OCI-LY1 (cell line): ENCODE measurements around the gene B3GALT2.

Experiments
- H2AFZ ChIP-seq: fragments of 200-600 bp; sonication (generic), shearing (Covaris generic); 2 replicates; pipeline ENCODE4 v1.6.0; 2014; ENCODE audit warnings: antibody characterized with exemption, mild to moderate bottlenecking, low read length
- H3F3A ChIP-seq: fragments of 200-600 bp; sonication (generic), shearing (Covaris generic); 2 replicates; pipeline ENCODE4 v1.6.0; 2014; ENCODE audit warnings: mild to moderate bottlenecking, antibody characterized with exemption, low read length, moderate library complexity; ENCODE audit not compliant: insufficient read depth
- H3K27ac ChIP-seq: fragments of 200-600 bp; sonication (generic); 2 replicates; pipeline ENCODE4 v1.5.1; 2014; ENCODE audit warnings: low read length, mixed run types, mild to moderate bottlenecking, low read depth; ENCODE audit not compliant: poor library complexity, severe bottlenecking
- H3K27me3 ChIP-seq: fragments of 200-600 bp; sonication (generic); 2 replicates; pipeline ENCODE4 v1.6.0; 2014; ENCODE audit warnings: antibody characterized with exemption, mild to moderate bottlenecking, low read length, moderate library complexity; ENCODE audit not compliant: insufficient read depth
- H3K36me3 ChIP-seq: fragments of 200-600 bp; sonication (generic); 2 replicates; pipeline ENCODE4 v1.6.1; 2014; ENCODE audit warnings: mild to moderate bottlenecking, antibody characterized with exemption, low read length, moderate library complexity, mixed read lengths; ENCODE audit not compliant: insufficient read depth
- H3K4me1 ChIP-seq: fragments of 200-600 bp; sonication (generic); 2 replicates; pipeline ENCODE4 v1.5.1; 2014; ENCODE audit warnings: mild to moderate bottlenecking, low read length, moderate library complexity; ENCODE audit not compliant: insufficient read depth, severe bottlenecking
- H3K4me2 ChIP-seq: fragments of 200-600 bp; sonication (generic), shearing (Covaris generic); 2 replicates; pipeline ENCODE4 v1.6.1; 2014; ENCODE audit warnings: low read length
- H3K4me3 ChIP-seq: fragments of 200-600 bp; sonication (generic); 2 replicates; pipeline ENCODE4 v1.5.1; 2014; ENCODE audit warnings: low read length, low read depth, mild to moderate bottlenecking, mixed read lengths; ENCODE audit not compliant: poor library complexity, severe bottlenecking
- H3K79me2 ChIP-seq: fragments of 200-600 bp; shearing (Covaris generic); 2 replicates; pipeline ENCODE4 v1.6.1; 2016; ENCODE audit warnings: mixed run types, low read length, mixed read lengths; ENCODE audit not compliant: insufficient read depth
- H3K9ac ChIP-seq: fragments of 200-600 bp; sonication (generic), shearing (Covaris generic); 2 replicates; pipeline ENCODE4 v1.6.1; 2014; ENCODE audit warnings: mild to moderate bottlenecking, low read length, mixed read lengths
- H3K9me2 ChIP-seq: fragments of 200-600 bp; sonication (generic), shearing (Covaris generic); 2 replicates; pipeline ENCODE4 v1.6.1; 2014; ENCODE audit warnings: low read depth, mild to moderate bottlenecking, low read length, mixed read lengths
- H3K9me3 ChIP-seq: fragments of 200-600 bp; shearing (Covaris generic); 2 replicates; pipeline ENCODE4 v1.6.1; 2014; ENCODE audit warnings: low read length, mixed read lengths
- H4K20me1 ChIP-seq: fragments of 200-600 bp; sonication (generic), shearing (Covaris generic); 2 replicates; pipeline ENCODE4 v1.6.0; 2016; ENCODE audit warnings: mild to moderate bottlenecking, low read length; ENCODE audit not compliant: insufficient read depth
- CTCF ChIP-seq: fragments of 200-600 bp; sonication (generic), shearing (Covaris generic); IDR thresholded peaks from 2 replicates; pipeline ENCODE4 v1.5.1; 2017; ENCODE audit warnings: mild to moderate bottlenecking, antibody characterized with exemption, low read length, moderate library complexity, mixed read lengths
- EZH2 ChIP-seq: fragments of 200-600 bp; sonication (generic), shearing (Covaris generic); IDR thresholded peaks from 2 replicates; pipeline ENCODE4 v1.8.0; 2017; ENCODE audit warnings: borderline replicate concordance, mixed run types, mild to moderate bottlenecking, antibody characterized with exemption, low read length, moderate library complexity, mixed read lengths

The B3GALT2 gene

GRCh38 chr1:193181985-193182384 is 4.4 kb downstream of the B3GALT2 start:
- Histone ChIP-seq H3K4me2 (no peak overlapping the region), H3K79me2 (peaks cover 36% of the 10 kb centered on the region), H3K4me1 (peaks cover 67% of the 10 kb centered on the region), H3K36me3 (no peaks in the 10 kb centered on the region), H3K9ac (no peak overlapping the region), H3K27me3 (no peaks in the 10 kb centered on the region), H4K20me1 (no peaks in the 10 kb centered on the region), H3K9me2 (no peaks in the 10 kb centered on the region), H3F3A (0 out of 2 replicates have a peak, but pooled peaks cover 3% of the 10 kb centered on the region), H3K9me3 (no peaks in the 10 kb centered on the region), H3K27ac (no peak overlapping the region), H2AFZ (no peak overlapping the region), H3K4me3 (no peak overlapping the region)
- no peak for TF ChIP-seq EZH2
- TF ChIP-seq CTCF, result no peak

GRCh38 chr1:193181536-193181935 is 4.9 kb downstream of the B3GALT2 start:
- Histone ChIP-seq H4K20me1 (no peaks in the 10 kb centered on the region), H3K4me3 (no peak overlapping the region), H3K27me3 (no peaks in the 10 kb centered on the region), H2AFZ (no peak overlapping the region), H3K4me2 (no peak overlapping the region), H3K9ac (no peak overlapping the region), H3K9me2 (no peaks in the 10 kb centered on the region), H3K79me2 (peaks cover 31% of the 10 kb centered on the region), H3K9me3 (no peaks in the 10 kb centered on the region), H3K36me3 (no peaks in the 10 kb centered on the region), H3K4me1 (peaks cover 63% of the 10 kb centered on the region), H3K27ac (no peak overlapping the region), H3F3A (0 out of 2 replicates have a peak, but pooled peaks cover 3% of the 10 kb centered on the region)
- TF ChIP-seq CTCF (no peak), EZH2 (no peak)

GRCh38 chr1:193179094-193179493 is 7.3 kb downstream of the B3GALT2 start:
- Histone ChIP-seq H3K27me3 (no peaks in the 10 kb centered on the region), H3F3A (0 out of 2 replicates have a peak, but pooled peaks cover 3% of the 10 kb centered on the region), H3K9ac (no peak overlapping the region), H3K4me3 (no peak overlapping the region), H3K9me3 (no peaks in the 10 kb centered on the region), H3K27ac (no peak overlapping the region), H4K20me1 (no peaks in the 10 kb centered on the region), H3K9me2 (no peaks in the 10 kb centered on the region), H3K36me3 (peaks cover 7% of the 10 kb centered on the region), H3K79me2 (peaks cover 19% of the 10 kb centered on the region; the same call in 1 of the 2 replicates), H3K4me1 (peaks cover 39% of the 10 kb centered on the region), H2AFZ (no peak overlapping the region), H3K4me2 (no peak overlapping the region)
- TF ChIP-seq EZH2, result no peak
- TF ChIP-seq CTCF, result no peak
